GM12878 (cell line): ENCODE data around the gene DHCR7. TPM values are rescaled to one million over a fixed set of nuclear protein-coding genes. Genes with fewer than 3 reads are reported as not detected.

Source experiments
- ATAC-seq: fragments of 200-7000 bp; cut with Tn5 transposase; 3 replicates; pipeline ENCODE4 v1.9.1; 2020; ENCODE audit warnings: mild to moderate bottlenecking, moderate library complexity
- BruUV-seq: library from RNA; stranded (reverse); fragments of 400-500 nt; replicated peaks from 2 replicates; lab custom pipeline; 2021; lab: Mats Ljungman, UMichigan
- CTCF ChIA-PET: fragments of 300-600 bp; sonication (Branson Sonifier 250); formaldehyde crosslinking; extraction: SDS; loops from one replicate; lab custom pipeline; 2021; ENCODE audit warnings: inconsistent platforms; lab: Yijun Ruan, JAX
- POLR2A ChIA-PET: fragments of 350-600 bp; formaldehyde crosslinking; extraction: SDS; loops from one replicate; lab custom pipeline; 2021; ENCODE audit warnings: inconsistent platforms; lab: Charles Lee
- RAD21 ChIA-PET: fragments of 300-600 bp; sonication (Branson Sonifier 250); formaldehyde crosslinking; loops from one replicate; lab custom pipeline; 2023; ENCODE audit warnings: antibody characterized with exemption; ENCODE audit not compliant: unreplicated experiment; lab: Charles Lee
- SMC1A ChIA-PET: fragments of 300-600 bp; sonication (Branson Sonifier 250); formaldehyde crosslinking; loops from one replicate; lab custom pipeline; 2023; ENCODE audit not compliant: unreplicated experiment, uncharacterized antibody; lab: Charles Lee
- DNase-seq: peaks from one replicate; pipeline ENCODE4 v3.0.0-alpha.2; 2011; ENCODE audit warnings: low read depth, low spot score
- FAIRE-seq: peaks from 3 replicates; lab custom pipeline; 2011; peaks lifted over from hg19 to GRCh38; lab: Jason Lieb, UNC
- H2AFZ ChIP-seq: 2 replicates; pipeline ENCODE4 v1.6.0; 2011; ENCODE audit warnings: low read depth, low read length, control low read depth; ENCODE audit not compliant: control insufficient read depth
- H3K27ac ChIP-seq: 2 replicates; pipeline ENCODE4 v1.5.1; 2011; ENCODE audit warnings: control low read depth; ENCODE audit not compliant: control insufficient read depth, insufficient read depth
- H3K27me3 ChIP-seq, 2 experiments: replicated peaks in 1 of 2; 2 replicates each; pipeline versions ENCODE4 v1.6.0 to v1.6.1; 2011; ENCODE audit warnings: low read length in 1 of 2; ENCODE audit not compliant: control insufficient read depth in 2 of 2, insufficient read depth in 2 of 2
- H3K36me3 ChIP-seq, 2 experiments: 2 replicates each; pipeline ENCODE4 v1.5.1; 2011; ENCODE audit warnings: low read length in 1 of 2; ENCODE audit not compliant: control insufficient read depth in 2 of 2, insufficient read depth in 2 of 2
- H3K4me1 ChIP-seq: 2 replicates; pipeline ENCODE4 v1.6.1; 2011; ENCODE audit warnings: mild to moderate bottlenecking, low read length, moderate library complexity, mixed read lengths; ENCODE audit not compliant: control insufficient read depth, insufficient read depth
- H3K4me2 ChIP-seq: 2 replicates; pipeline ENCODE4 v1.6.0; 2011; ENCODE audit warnings: control low read depth; ENCODE audit not compliant: control insufficient read depth, insufficient read depth
- H3K4me3 ChIP-seq: fragments of 200-600 bp; sonication (generic); 2 replicates; pipeline ENCODE4 v1.5.1; 2016
- H3K79me2 ChIP-seq: 2 replicates; pipeline ENCODE4 v1.6.0; 2011; ENCODE audit warnings: low read length; ENCODE audit not compliant: control insufficient read depth, insufficient read depth
- H3K9ac ChIP-seq: 2 replicates; pipeline ENCODE4 v1.8.0; 2011; ENCODE audit warnings: low read length, control low read depth, mixed read lengths; ENCODE audit not compliant: control insufficient read depth, insufficient read depth
- H3K9me3 ChIP-seq: replicated peaks from 3 replicates; pipeline ENCODE4 v1.5.1; 2011; ENCODE audit warnings: mild to moderate bottlenecking, low read length; ENCODE audit not compliant: control insufficient read depth, insufficient read depth
- H4K20me1 ChIP-seq: 2 replicates; pipeline ENCODE4 v1.6.0; 2011; ENCODE audit not compliant: control insufficient read depth, insufficient read depth
- BRCA1 ChIP-seq: IDR thresholded peaks from 2 replicates; pipeline ENCODE4 v1.6.1; 2011; ENCODE audit warnings: low read depth, low read length, improper control_type of control experiment
- CBFB ChIP-seq: IDR thresholded peaks from 2 replicates; pipeline ENCODE4 v1.6.1; 2016; ENCODE audit warnings: antibody characterized with exemption, low read depth
- CTCF ChIP-seq, 3 experiments: IDR thresholded peaks in 2 of 3; conservative IDR thresholded peaks in 1 of 3; 2 replicates each; pipeline ENCODE4 v1.5.1; 2011; ENCODE audit warnings: low read depth in 3 of 3, low read length in 3 of 3, mild to moderate bottlenecking in 3 of 3, control low read depth in 2 of 3, moderate library complexity in 2 of 3, inconsistent platforms in 1 of 3, mixed read lengths in 1 of 3; ENCODE audit not compliant: control insufficient read depth in 2 of 3, insufficient read depth in 1 of 3; ENCODE audit errors: extremely low read depth in 1 of 3
- FOXM1 ChIP-seq: IDR thresholded peaks from 2 replicates; pipeline ENCODE4 v1.6.1; 2012; ENCODE audit warnings: low read depth, mild to moderate bottlenecking, inconsistent platforms, low read length, moderate library complexity
- MTA2 ChIP-seq: fragments of 450-650 bp; IDR thresholded peaks from 2 replicates; pipeline ENCODE4 v1.6.1; 2016; ENCODE audit warnings: low read depth, mild to moderate bottlenecking, moderate library complexity
- TAF1 ChIP-seq: IDR thresholded peaks from 2 replicates; pipeline ENCODE4 v1.6.1; 2011; ENCODE audit warnings: mild to moderate bottlenecking, low read depth, low read length, borderline replicate concordance
- USF2 ChIP-seq: IDR thresholded peaks from 2 replicates; pipeline ENCODE4 v1.6.1; 2011; ENCODE audit warnings: low read depth, low read length, improper control_type of control experiment, borderline replicate concordance
- WGBS: methylation state at CpG from one replicate; pipeline ENCODE4 v1.1.6; 2016; ENCODE audit warnings: low lambda C conversion rate; ENCODE audit not compliant: insufficient replicate concordance, insufficient coverage; ENCODE audit errors: missing lambda C conversion rate; 5-methylcytosine and 5-hydroxymethylcytosine counted together
- in situ Hi-C: fragments of 300-500 bp; cut with MboI; formaldehyde crosslinking; loops from 9 replicates; pipeline ENCODE4 v1.14.3; 2018; ENCODE audit warnings: mixed read lengths
- intact Hi-C: fragments of 100-400 bp; cut with micrococcal nuclease; formaldehyde crosslinking; loops from one replicate; pipeline ENCODE4 v1.14.2; 2022; ENCODE audit not compliant: unreplicated experiment
- polyA plus RNA-seq, 11 experiments: library from polyadenylated mRNA; depleted of rRNA in 4 of 11; unstranded in 6 of 11; stranded (reverse) in 5 of 11; fragments of >200 nt; fragmentation: Nextera tagmentation in 4 of 11; fragmentation: Illumina TruSeq in 1 of 11; extraction: Ambion mirVana in 4 of 11; extraction: Trizol in 1 of 11; gene quantifications; 1 replicate in 1 of 11; 2 replicates in 10 of 11; pipeline versions ENCODE4 v1.2.1 to v1.2.3, GENCODE V29; 2011 to 2016; ENCODE audit warnings: inconsistent platforms in 2 of 11, missing spikeins in 2 of 11, low read depth in 1 of 11
- total RNA-seq, 4 experiments: library from RNA; depleted of rRNA in 3 of 4; stranded (reverse); fragments of >200 nt in 3 of 4; fragmentation: Illumina TruSeq in 1 of 4; extraction: Trizol in 1 of 4; gene quantifications; 2 replicates each; pipeline versions ENCODE4 v1.2.1 to v1.2.3, GENCODE V29; 2013 to 2021

The DHCR7 gene
- total and polyA plus RNA-seq, 10 of the 15 experiments (the other 5 are each of a cell fraction or from before 2014, with no cell fraction given) = 4.2 to 115 (median 57.8) TPM

DNA sequence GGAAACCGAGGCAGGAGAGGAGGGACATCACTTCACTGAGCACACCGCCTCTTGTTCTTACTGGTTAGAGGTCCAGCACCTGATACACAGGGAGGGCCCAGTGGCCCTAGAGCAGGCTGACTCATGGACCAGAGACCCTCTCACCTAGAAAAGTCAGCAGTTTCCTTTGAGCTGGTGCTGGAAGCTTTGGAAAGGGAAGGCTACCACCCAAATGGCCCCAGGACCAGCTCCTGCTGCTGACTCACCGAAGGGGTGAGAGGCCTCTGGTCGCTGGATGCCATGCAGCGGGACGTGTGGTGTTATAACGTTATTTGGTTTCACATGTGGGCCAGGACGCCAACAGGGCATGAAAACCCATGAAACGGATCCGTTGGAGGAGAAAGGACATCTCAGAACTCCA is 8.6 kb upstream of the DHCR7 start:
- BruUV-seq = no TSS peak
- no peaks in the 10 kb centered on the region for H3K27me3 ChIP-seq
- H3K27ac ChIP-seq = no peak overlapping the region
- TF ChIP-seq MTA2 (no peak), FOXM1 (no peak), CTCF (IDR thresholded peaks at IDR 0.05 in 2 of 3, conservative IDR thresholded peaks at IDR 0.05 in 1 of 3; ENCODE audit: control insufficient read depth in 2 of 3, extremely low read depth in 1 of 3, insufficient read depth in 1 of 3, low read depth in 3 of 3, low read length in 3 of 3) (no peak), TAF1 (no peak), USF2 (no peak), BRCA1 (no peak), CBFB (no peak)
- POLR2A ChIA-PET = no interaction called here
- H3K4me2 ChIP-seq = no peak overlapping the region; the same call in 1 of the 2 replicates
- SMC1A ChIA-PET = no interaction called here
- RAD21 ChIA-PET = interaction anchor here (1.0 kb wide), 1 partner anchor 107 kb away, joined by 4 read pairs; no protein-coding TSS in a partner anchor
- peaks cover 25% of the 10 kb centered on the region for H3K79me2 ChIP-seq
- WGBS = 93% methylated on average over 10 of the region's 10 CpGs
- DNase-seq = no peak
- H2AFZ ChIP-seq = no peak overlapping the region
- H3K9me3 ChIP-seq = no peaks in the 10 kb centered on the region
- peaks cover 3% of the 10 kb centered on the region; the same call in 1 of the 2 replicates for H3K4me1 ChIP-seq
- FAIRE-seq = no peak
- H4K20me1 ChIP-seq = no peaks in the 10 kb centered on the region
- H3K4me3 ChIP-seq = no peak overlapping the region
- ATAC-seq = no peak
- intact Hi-C loops = no loop called here
- H3K36me3 ChIP-seq = peaks cover 24 to 27% of the 10 kb centered on the region in 2 experiments
- H3K9ac ChIP-seq = no peak overlapping the region
- in situ Hi-C loops = no loop called here
- CTCF ChIA-PET = interaction anchor here (1.8 kb wide), 1 partner anchor 106 kb away, joined by 5 read pairs; no protein-coding TSS in a partner anchor
